GM18867 (cell line): Measurements from ENCODE around the gene CDRT15L2.
"Not testable (repeated sequence)": the region's sequence is repeated elsewhere in the genome, so short reads cannot be mapped to it uniquely, and the experiment has no call there.

Experiments used
- ATAC-seq: cut with Tn5 transposase; IDR thresholded peaks from one replicate; pipeline ENCODE4 v1.9.1; 2021; ENCODE audit warnings: mild to moderate bottlenecking, moderate library complexity; ENCODE audit not compliant: unreplicated experiment

CDRT15L2 gene

GRCh38 chr17:20573216-20573615 is 6.3 kb upstream of the CDRT15L2 start:
- not testable (repeated sequence) for ATAC-seq

GRCh38 chr17:20575071-20575470 is 4.5 kb upstream of the CDRT15L2 start:
- not testable (repeated sequence) for ATAC-seq

- not testable (repeated sequence) for ATAC-seq
Observed at GRCh38 chr17:20583891-20584577, 4.5 kb downstream of the CDRT15L2 start.

GRCh38 chr17:20588744-20589453 is 9.4 kb downstream of the CDRT15L2 start:
- not testable (repeated sequence) for ATAC-seq

- not testable (repeated sequence) for ATAC-seq
Observed at GRCh38 chr17:20589454-20589810, 9.9 kb downstream of the CDRT15L2 start.

GRCh38 chr17:20591040-20591439 is 11.5 kb downstream of the CDRT15L2 start:
- not testable (repeated sequence) for ATAC-seq

GRCh38 chr17:20605568-20605967 is 26.0 kb downstream of the CDRT15L2 start:
- ATAC-seq, result not testable (repeated sequence)

- not testable (repeated sequence) for ATAC-seq
Observed at GRCh38 chr17:20609490-20609889, 30.0 kb downstream of the CDRT15L2 start.

- ATAC-seq, result no peak
Observed at GRCh38 chr17:20611309-20611708, 31.8 kb downstream of the CDRT15L2 start.

GRCh38 chr17:20612635-20613034 is 33.1 kb downstream of the CDRT15L2 start:
- ATAC-seq, result no peak

GRCh38 chr17:20613248-20613647 is 33.7 kb downstream of the CDRT15L2 start:
- no peak for ATAC-seq

GRCh38 chr17:20613905-20614304 is 34.4 kb downstream of the CDRT15L2 start:
- ATAC-seq, result no peak

- not testable (repeated sequence) for ATAC-seq
Observed at GRCh38 chr17:20615461-20615860, 35.9 kb downstream of the CDRT15L2 start.
